Measurements from ENCODE around the gene FALEC. TPM values are rescaled to one million over a fixed set of nuclear protein-coding genes. Genes with fewer than 3 reads are reported as not detected.
A peak's percentile ranks its signal among the peaks of the same experiment; 100 is the strongest.
"Not testable (repeated sequence)": the region's sequence is repeated elsewhere in the genome, so short reads cannot be mapped to it uniquely, and the experiment has no call there.

Gene FALEC
- total RNA-seq, 1 donor from 2014 or later, result 0.43 TPM

- Mint-ChIP-seq H3K4me3 (ENCODE audit: unreplicated experiment) (peak overlapping the region; percentile 74), H3K4me1 (ENCODE audit: low read depth, unreplicated experiment) (peaks cover 63% of the 10 kb centered on the region), H3K27me3 (ENCODE audit: low read depth, unreplicated experiment) (no peaks in the 10 kb centered on the region), H3K27ac (ENCODE audit: unreplicated experiment) (peak overlapping the region; percentile 56), H3K36me3 (ENCODE audit: low read depth, unreplicated experiment) (peaks cover 2% of the 10 kb centered on the region), H3K9me3 (ENCODE audit: unreplicated experiment) (no peaks in the 10 kb centered on the region)
- Histone ChIP-seq H3K79me2 (ENCODE audit: insufficient read depth, low read length) (peaks cover 64% of the 10 kb centered on the region), H4K20me1 (ENCODE audit: insufficient read depth, low read length) (peaks cover 33% of the 10 kb centered on the region), H3K9me3 (ENCODE audit: insufficient read depth, low read depth, low read length) (no peaks in the 10 kb centered on the region), H3K4me1 (ENCODE audit: insufficient read depth, low read length) (peaks cover 64% of the 10 kb centered on the region), H2AFZ (ENCODE audit: low read depth, low read length) (no peak overlapping the region), H3K27me3 (ENCODE audit: insufficient read depth, low read length) (no peaks in the 10 kb centered on the region), H3K4me3 (ENCODE audit: insufficient read depth, low read depth, low read length) (no peak overlapping the region), H3K36me3 (ENCODE audit: insufficient read depth, low read length) (no peaks in the 10 kb centered on the region), H3K27ac (ENCODE audit: low read depth, low read length) (peak overlapping the region; percentile 100), H3K4me2 (ENCODE audit: low read length) (peak overlapping the region; percentile 96), H3K9ac (ENCODE audit: low read length) (peak overlapping the region; percentile 99)
- FAIRE-seq (no peak), DNase-seq (ENCODE audit: low read depth) (no peak)
- TF ChIP-seq CTCF (IDR thresholded peaks at IDR 0.05; ENCODE audit: insufficient read depth, low read depth, low read length) (no peak), EZH2 (IDR thresholded peaks at IDR 0.05; ENCODE audit: insufficient read depth, low read length) (no peak)
Measured at GRCh38 chr1:150564051-150564991, 48.8 kb downstream of the FALEC start.

- H3K27me3 Mint-ChIP-seq (ENCODE audit: low read depth, unreplicated experiment); H3K36me3 ChIP-seq (ENCODE audit: insufficient read depth, low read length); DNase-seq (ENCODE audit: low read depth); H3K9me3 Mint-ChIP-seq (ENCODE audit: unreplicated experiment); H3K4me2 ChIP-seq (ENCODE audit: low read length); H3K36me3 Mint-ChIP-seq (ENCODE audit: low read depth, unreplicated experiment); FAIRE-seq; H3K9ac ChIP-seq (ENCODE audit: low read length); H3K4me3 ChIP-seq (ENCODE audit: insufficient read depth, low read depth, low read length); H2AFZ ChIP-seq (ENCODE audit: low read depth, low read length); H3K9me3 ChIP-seq (ENCODE audit: insufficient read depth, low read depth, low read length); H3K27ac ChIP-seq (ENCODE audit: low read depth, low read length); H3K27me3 ChIP-seq (ENCODE audit: insufficient read depth, low read length): not testable (repeated sequence)
- peaks cover 69% of the 10 kb centered on the region for H3K4me1 Mint-ChIP-seq (ENCODE audit: low read depth, unreplicated experiment)
- H3K4me3 Mint-ChIP-seq (ENCODE audit: unreplicated experiment), result peak overlapping the region; percentile 27
- Histone ChIP-seq H3K79me2 (ENCODE audit: insufficient read depth, low read length) (peaks cover 64% of the 10 kb centered on the region), H4K20me1 (ENCODE audit: insufficient read depth, low read length) (peaks cover 31% of the 10 kb centered on the region), H3K4me1 (ENCODE audit: insufficient read depth, low read length) (peaks cover 73% of the 10 kb centered on the region)
- H3K27ac Mint-ChIP-seq (ENCODE audit: unreplicated experiment), result peak overlapping the region; percentile 99
Measured at GRCh38 chr1:150565240-150565991, 49.9 kb downstream of the FALEC start.

- H3K4me2 ChIP-seq (ENCODE audit: low read length), result peak overlapping the region; percentile 74
- no peaks in the 10 kb centered on the region for H3K36me3 ChIP-seq (ENCODE audit: insufficient read depth, low read length)
- Mint-ChIP-seq H3K4me1 (ENCODE audit: low read depth, unreplicated experiment) (peaks cover 70% of the 10 kb centered on the region), H3K27me3 (ENCODE audit: low read depth, unreplicated experiment) (no peaks in the 10 kb centered on the region), H3K9me3 (ENCODE audit: unreplicated experiment) (no peaks in the 10 kb centered on the region), H3K4me3 (ENCODE audit: unreplicated experiment) (no peak overlapping the region), H3K27ac (ENCODE audit: unreplicated experiment) (peak overlapping the region; percentile 99), H3K36me3 (ENCODE audit: low read depth, unreplicated experiment) (peaks cover 4% of the 10 kb centered on the region)
- H3K27ac ChIP-seq (ENCODE audit: low read depth, low read length), result peak overlapping the region; percentile 99
- FAIRE-seq (no peak), DNase-seq (ENCODE audit: low read depth) (no peak)
- peaks cover 41% of the 10 kb centered on the region for H4K20me1 ChIP-seq (ENCODE audit: insufficient read depth, low read length)
- H3K4me3 ChIP-seq (ENCODE audit: insufficient read depth, low read depth, low read length), result no peak overlapping the region
- no peak for TF ChIP-seq CTCF (IDR thresholded peaks at IDR 0.05; ENCODE audit: insufficient read depth, low read depth, low read length)
- H3K4me1 ChIP-seq (ENCODE audit: insufficient read depth, low read length), result peaks cover 71% of the 10 kb centered on the region
- H3K9me3 ChIP-seq (ENCODE audit: insufficient read depth, low read depth, low read length), result no peaks in the 10 kb centered on the region
- no peak overlapping the region for H2AFZ ChIP-seq (ENCODE audit: low read depth, low read length)
- peak overlapping the region; percentile 84 for H3K9ac ChIP-seq (ENCODE audit: low read length)
- H3K27me3 ChIP-seq (ENCODE audit: insufficient read depth, low read length), result no peaks in the 10 kb centered on the region
- peaks cover 71% of the 10 kb centered on the region for H3K79me2 ChIP-seq (ENCODE audit: insufficient read depth, low read length)
Measured at GRCh38 chr1:150566589-150567340, 51.2 kb downstream of the FALEC start.
